GM18502 (cell line): ENCODE data around the gene KRABD2.
"Not testable (repeated sequence)": the region's sequence is repeated elsewhere in the genome, so short reads cannot be mapped to it uniquely, and the experiment has no call there.

Experiments
- ATAC-seq: cut with Tn5 transposase; IDR thresholded peaks from one replicate; pipeline ENCODE4 v1.9.1; 2021; ENCODE audit warnings: mild to moderate bottlenecking; ENCODE audit not compliant: unreplicated experiment, poor library complexity

Gene KRABD2

GRCh38 chr17:8366231-8366630 lies 10.3 kb downstream of the KRABD2 start:
- no peak for ATAC-seq

DNA sequence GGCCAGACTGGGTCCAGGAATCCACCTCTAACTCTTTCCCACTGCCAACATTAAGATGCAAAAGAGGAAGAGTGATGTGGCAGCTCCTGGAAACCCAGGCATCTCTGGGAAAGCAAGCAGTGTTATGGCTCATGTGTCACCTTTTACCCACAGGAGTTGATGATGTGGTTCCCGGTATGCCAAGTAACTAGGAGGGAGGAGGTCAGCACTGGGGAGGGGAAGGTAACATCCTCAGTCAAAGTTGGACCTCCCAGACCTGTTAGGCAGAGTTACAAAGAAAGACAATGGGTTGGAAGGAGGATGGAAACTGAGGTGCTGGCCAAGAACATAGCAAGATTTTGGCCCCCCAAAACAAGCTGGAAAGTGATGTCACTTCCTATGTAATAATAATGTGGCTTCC lies 11.4 kb downstream of the KRABD2 start:
- ATAC-seq = no peak

DNA sequence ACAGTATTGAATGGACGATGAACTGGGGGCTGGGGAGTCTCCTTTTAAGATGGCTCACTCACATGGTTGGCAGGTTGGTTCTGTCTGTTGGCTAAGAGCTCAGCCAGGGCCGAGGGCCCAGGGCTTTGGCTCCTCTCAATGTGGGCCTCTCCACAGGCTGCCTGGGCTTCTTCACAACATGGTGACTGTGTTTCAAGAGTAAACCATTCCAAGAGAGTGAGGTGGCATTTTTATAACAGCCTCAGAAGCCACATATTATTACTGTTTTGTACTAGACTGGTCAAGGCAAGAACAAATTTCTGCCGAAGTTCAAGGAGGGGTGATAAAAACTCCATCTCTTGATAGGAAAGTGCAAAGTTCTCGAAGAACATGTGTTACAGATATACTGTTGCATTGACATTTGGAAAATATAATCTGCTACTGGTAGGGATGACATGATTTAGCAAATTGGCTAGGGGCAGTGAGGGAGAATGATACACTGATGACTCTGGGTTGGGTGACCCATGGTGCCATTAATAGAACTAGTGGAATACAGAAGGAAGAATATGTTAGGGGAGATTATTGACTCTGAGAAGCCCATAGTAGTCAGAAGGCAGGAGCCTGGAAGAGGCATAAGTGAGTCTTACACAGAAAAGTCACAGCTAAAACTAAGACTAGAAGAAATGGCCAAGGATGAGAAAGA lies 13.7 kb downstream of the KRABD2 start:
- ATAC-seq = no peak

GRCh38 chr17:8360751-8361150 lies 15.8 kb downstream of the KRABD2 start:
- no peak for ATAC-seq

DNA sequence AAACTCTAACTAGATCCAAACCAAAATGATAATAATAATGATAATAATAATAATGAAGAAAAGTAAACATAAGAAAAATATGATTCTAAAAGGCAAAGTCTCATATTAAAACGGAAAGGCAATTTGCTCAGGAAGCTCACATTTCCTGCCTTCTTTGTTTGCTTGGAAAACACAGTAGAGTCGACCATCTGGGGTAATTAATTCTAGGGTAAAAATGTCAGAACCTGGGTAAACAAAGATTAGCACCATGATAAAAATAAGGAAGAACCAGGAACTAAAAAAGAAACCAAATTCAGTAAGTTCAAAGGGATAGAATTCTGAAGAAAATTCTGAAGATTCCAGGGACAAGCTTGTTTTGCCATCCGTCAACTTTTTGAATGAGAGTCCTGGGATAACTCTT lies 16.2 kb downstream of the KRABD2 start:
- no peak for ATAC-seq

- ATAC-seq = no peak
Observed at GRCh38 chr17:8359769-8360168, 16.7 kb downstream of the KRABD2 start.

DNA sequence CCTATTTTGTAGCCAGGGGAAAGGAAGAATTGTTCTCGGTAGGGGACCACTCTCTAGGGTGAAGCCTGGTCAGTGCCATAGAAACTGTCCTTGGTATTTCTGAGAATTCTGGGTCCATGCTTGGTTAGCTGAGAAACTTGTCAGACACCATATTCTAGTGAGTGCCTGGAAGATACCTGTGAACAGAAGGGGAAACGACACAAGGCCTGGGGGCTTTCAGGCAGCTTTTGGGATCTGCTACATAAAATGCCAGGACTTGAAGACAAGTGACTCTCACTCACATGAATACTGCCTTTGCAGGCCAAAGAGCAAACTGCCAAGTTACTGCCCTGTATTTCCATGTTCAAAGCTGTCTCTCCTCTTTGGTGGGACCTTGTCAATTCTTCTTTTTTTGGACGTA lies 18.6 kb downstream of the KRABD2 start:
- ATAC-seq = no peak

DNA sequence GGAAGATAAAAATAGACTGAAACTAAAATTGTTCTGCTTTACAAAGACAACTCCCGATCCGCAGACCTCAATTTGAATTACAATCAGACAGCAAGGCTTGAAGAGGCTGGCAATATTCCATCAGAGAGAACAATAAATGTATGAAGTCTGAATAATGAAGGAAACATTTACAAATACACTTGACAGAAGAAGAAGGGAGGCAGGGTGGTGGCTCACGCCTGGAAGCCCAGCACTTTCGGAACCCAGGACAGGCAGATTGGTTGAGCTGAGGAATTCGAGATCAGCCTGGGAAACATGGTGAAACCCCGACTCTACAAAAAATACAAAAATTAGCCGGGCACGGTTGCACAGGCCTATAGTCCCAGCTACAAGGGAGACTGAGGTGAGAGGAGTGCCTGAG lies 22.3 kb downstream of the KRABD2 start:
- ATAC-seq = no peak

GRCh38 chr17:8353736-8354135 lies 22.8 kb downstream of the KRABD2 start:
- ATAC-seq = no peak

DNA sequence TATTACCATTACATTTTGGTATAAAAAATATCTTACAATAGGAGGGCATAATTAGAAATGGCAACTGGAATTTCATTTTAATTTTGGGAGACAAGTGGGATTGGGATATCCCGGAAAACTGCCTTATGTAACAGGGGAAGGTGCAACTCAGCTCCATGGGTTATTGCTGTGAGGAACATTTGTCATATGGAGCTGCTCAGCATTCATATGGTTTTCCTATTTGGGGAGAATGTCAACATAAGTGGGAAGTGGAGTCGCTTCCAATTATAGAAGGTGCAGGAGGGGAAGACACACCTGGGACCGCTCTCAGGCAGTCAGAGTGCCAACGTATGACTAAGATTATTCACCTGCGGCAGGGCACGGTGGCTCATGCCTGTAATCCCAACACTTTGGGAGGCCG lies 26.2 kb downstream of the KRABD2 start:
- no peak for ATAC-seq

- not testable (repeated sequence) for ATAC-seq
Observed at GRCh38 chr17:8347001-8347400, 29.5 kb downstream of the KRABD2 start.

DNA sequence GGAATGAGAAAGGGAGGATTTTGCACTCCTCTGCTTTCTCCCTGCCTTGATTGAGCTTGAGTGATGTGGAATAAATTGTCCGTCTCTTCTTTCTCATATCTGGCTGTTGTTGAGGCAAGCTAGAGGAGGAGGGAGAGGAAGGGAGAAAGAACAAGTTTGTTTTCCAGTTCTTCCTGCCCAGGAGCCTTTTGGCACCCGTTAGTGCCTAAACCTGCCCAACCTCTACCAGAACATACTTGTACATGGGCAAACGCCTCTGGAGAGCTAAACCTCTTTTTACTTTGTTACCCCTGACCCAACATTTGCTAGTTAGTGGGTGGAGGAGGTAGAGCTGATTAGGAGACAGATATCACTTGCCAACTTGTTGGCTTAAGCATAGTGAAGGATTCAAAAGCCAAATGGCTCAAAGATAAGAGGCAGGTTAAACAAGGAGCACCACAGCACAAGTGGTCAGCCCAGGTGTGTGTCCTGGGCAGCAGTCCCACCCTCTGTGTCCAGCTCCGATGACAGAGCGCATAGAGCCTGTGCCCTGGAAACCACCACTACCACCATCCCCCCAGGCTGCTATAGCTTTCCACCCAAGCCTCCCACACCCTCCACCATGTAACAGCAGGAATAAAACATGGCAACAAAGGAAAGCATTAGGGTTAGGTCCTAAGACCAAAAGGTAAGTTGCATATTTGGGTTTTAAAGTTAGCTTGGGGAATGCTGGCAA lies 30.4 kb downstream of the KRABD2 start:
- ATAC-seq = no peak

DNA sequence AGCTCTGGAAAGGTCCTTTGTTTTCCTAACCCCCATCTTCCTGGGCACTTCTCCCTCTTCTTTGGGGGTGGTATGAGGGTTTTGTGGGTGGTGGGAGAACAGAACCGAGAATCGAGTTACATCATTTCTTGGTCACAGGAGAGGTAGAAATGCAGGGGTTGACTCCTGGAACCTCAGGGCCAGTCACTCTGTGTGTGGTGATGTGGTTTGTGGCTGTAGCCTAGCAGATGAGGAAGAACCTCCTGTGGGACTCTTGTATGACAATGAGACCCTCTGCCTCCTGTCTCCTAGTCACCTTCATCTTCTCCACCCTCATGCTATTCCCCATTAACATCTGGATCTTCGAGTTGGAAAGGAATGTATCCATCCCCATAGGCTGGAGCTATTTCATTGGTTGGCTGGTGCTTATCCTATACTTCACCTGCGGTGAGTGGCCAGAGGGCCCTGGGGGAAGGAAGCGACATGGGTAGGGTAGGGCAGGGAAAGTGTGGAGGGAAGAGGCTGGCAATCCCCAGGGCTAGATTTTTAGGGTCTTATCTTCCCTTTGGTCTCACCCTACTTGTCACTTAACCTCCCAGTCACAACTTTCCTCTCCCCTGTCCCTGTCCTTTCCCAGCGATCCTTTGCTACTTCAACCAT lies 31.3 kb downstream of the KRABD2 start:
- ATAC-seq = no peak

DNA sequence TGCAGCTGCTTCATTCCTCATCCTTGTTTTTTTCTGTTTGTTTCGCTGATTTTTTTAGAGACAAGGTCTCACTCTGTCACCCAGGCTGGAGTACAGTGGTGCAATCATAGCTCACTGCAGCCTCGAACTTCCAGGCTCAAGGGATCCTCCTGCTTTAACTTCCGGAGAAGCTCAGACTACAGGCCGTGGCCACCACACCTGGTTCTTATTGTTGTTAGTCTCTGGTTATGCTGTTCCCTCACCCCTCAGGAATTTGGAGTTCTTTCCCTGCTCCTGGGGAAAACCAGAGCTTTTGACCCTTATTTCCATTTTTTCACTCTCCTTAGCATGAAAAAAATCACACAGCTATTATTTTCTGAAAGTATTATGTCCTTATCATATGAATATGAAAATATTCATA lies 35.0 kb downstream of the KRABD2 start:
- no peak for ATAC-seq

GRCh38 chr17:8339540-8339939 lies 37.0 kb downstream of the KRABD2 start, which contains the start of gene ODF4:
ODF4 (plus strand) TSS chr17:8339840; CDS start chr17:8340052, 212 bp downstream.
- ATAC-seq = no peak

DNA sequence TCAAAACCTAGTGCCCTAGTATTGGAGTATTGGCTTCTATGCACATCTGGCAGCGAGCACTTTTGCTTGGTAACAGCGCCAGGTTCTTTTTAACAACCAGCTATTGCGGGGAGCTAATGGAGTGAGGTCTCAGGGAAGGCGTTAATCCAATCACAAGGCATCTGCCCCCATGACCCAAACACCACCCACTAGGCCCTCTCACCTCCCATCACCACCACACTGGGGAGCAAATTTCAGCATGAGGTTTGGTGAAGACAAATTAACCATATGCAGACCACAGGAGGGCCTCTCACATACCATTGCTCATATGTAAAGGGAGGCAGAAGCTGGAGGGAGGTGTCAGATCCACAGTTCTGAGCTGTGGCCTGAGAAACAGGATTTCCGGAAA lies 37.8 kb downstream of the KRABD2 start:
- no peak for ATAC-seq

DNA sequence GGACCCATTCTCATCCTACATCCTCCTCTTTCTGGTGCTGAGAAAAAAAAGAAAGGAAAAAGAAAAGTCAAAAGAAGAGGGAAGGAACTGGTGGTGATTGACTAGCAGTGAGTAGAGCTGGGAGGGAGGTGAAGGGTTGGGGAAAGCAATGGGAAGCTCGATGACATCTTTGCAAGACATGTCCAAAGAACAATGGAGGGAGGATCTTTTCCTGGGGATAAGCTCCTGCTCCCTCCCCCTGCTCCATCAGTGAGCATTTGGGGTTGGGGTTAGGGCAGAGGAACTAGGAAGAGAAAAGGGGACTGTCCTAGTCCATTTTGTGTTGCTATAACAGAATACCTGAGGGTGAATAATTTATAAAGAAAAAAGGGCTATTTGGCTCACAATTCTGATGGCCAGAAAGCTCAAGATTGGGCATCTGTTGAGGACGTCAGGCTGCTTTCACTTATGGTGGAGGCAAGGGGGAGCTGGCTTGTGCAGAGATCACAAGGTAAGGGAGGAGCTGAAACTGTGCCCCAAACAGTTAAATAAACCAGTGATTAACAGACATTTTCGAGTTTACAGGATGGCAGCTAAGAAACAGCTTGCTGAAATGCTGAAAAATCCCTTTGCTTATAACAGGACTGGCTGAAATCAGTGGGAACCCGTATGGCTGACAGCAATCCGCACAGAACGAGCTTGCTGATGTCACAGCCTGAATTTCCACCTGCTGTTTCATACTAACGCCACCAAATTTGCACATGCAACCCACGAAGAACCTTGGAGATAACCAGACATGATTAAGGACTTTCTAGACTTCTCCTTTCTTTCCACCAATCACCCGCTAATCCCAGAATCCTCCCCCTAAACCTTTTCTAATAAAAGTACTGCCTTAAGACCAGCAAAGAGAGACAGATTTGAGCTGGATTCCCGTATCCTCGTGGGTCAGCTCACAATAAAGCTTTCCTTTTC lies 38.4 kb downstream of the KRABD2 start:
- ATAC-seq = no peak

DNA sequence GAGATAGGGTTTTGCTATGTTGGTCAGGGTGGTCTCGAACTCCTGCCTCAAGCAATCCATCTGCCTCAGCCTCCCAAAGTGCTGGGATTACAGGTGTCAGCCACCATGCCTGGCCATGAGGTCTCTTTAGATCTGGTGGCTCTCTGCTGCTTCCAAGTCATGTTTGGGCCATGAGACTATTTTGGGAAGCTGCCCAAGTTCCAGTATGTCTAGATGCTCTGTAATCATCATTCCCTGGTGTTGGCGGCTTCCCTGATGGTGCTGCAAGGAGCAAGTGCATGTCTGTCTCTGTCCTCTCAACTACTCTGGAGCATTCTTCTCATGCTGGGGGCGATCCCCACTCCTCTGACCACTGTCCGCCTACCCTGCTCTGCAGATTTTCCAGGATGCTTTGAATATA lies 43.2 kb downstream of the KRABD2 start:
- ATAC-seq = no peak

DNA sequence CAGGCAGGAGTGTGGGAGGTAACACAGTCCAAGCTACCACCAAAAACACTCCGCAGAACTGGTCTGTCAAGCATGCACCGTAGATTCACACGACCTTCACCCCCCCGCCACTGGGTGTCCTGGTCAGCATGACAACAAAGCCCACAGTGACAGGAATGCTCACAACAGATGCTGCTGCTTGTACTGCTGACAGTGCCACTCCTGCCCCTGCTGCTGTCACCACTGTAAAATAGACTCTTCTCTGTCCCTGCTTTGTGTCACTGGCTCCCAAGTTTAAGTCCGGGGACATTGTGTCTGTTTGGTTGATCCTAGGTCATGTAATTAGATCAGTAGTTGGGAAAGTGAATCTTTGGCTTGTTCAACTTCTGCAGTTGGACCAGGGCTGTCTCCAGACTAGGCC lies 43.8 kb downstream of the KRABD2 start:
- ATAC-seq = no peak

GRCh38 chr17:8332128-8332527 lies 44.4 kb downstream of the KRABD2 start:
- ATAC-seq = no peak

DNA sequence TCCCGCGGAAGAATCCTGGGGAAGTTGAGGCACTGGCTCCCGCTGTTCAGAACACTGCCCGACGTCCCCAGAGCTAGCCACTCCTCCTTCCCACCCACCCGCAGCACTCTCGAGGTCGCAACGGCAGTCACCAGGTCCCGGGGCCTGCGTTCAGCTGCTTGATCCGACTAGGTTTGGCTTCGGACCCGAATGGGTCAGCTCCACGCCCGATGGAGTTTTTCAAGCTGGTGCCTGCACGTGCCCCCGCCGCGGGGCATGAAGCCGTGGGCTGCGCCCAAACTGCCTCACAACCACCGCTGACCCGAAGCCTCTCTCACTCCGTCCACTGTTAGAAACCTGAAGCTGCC lies 49.2 kb downstream of the KRABD2 start:
- ATAC-seq = no peak
